Subcutaneous adipose tissue (tissue), 4 donors: ENCODE results near the gene NDST3. TPM values are rescaled to one million over a fixed set of nuclear protein-coding genes. Genes with fewer than 3 reads are reported as not detected.

Source experiments
- total RNA-seq, 4 donors: library from RNA; depleted of rRNA; stranded (reverse); fragments of >200 nt; gene quantifications; one replicate each; pipeline ENCODE4 v1.1.0, GENCODE V29; 2016
- TF ChIP-seq, protein P1 (sequence below): fragments of 450-650 bp; IDR thresholded peaks from one replicate; pipeline ENCODE4 v1.5.1; 2016; ENCODE audit warnings: low read depth, mild to moderate bottlenecking, control low read depth, antibody characterized with exemption, moderate library complexity

NDST3 gene
- not detected for total RNA-seq

DNA sequence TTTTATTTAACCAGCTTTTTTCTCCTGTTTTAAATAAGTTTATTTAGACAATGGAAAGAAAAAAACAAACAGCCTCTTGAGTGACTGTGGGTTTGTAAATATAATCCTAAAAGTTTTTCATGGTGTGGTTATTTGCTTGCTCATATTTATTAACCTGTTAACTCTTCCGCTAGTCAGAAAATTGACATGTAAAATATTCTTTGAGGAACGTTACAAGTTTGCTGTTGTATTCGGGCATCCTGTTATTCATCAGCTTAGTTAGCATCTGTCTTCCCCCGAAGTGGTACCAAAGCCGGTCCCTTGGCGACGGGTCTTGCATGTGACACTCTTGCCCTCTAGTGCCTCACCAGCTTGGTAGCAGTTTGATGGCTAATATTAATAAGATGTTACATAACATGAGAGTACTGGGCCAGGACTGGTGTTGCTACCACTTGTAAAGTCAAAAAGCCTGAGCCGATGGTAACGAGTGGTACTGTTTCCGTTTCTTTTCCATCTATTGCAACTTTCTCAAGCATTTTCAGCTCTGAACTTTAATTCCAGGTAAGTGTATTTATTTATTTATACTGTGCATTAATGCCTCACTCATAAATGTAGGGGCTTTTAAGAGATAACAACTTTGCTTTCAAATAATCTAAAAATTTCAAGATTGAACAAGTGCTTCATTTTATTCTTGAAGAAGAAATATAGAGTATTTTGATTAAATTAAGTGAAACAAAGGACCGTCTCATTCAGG is at the start of gene NDST3:
NDST3 (plus strand) TSS at position 434 of the 733 bp plus-strand sequence. CDS start 19,425 bp downstream, outside the sequence.
- TF ChIP-seq, protein P1, sequence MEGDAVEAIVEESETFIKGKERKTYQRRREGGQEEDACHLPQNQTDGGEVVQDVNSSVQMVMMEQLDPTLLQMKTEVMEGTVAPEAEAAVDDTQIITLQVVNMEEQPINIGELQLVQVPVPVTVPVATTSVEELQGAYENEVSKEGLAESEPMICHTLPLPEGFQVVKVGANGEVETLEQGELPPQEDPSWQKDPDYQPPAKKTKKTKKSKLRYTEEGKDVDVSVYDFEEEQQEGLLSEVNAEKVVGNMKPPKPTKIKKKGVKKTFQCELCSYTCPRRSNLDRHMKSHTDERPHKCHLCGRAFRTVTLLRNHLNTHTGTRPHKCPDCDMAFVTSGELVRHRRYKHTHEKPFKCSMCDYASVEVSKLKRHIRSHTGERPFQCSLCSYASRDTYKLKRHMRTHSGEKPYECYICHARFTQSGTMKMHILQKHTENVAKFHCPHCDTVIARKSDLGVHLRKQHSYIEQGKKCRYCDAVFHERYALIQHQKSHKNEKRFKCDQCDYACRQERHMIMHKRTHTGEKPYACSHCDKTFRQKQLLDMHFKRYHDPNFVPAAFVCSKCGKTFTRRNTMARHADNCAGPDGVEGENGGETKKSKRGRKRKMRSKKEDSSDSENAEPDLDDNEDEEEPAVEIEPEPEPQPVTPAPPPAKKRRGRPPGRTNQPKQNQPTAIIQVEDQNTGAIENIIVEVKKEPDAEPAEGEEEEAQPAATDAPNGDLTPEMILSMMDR = no peak

DNA sequence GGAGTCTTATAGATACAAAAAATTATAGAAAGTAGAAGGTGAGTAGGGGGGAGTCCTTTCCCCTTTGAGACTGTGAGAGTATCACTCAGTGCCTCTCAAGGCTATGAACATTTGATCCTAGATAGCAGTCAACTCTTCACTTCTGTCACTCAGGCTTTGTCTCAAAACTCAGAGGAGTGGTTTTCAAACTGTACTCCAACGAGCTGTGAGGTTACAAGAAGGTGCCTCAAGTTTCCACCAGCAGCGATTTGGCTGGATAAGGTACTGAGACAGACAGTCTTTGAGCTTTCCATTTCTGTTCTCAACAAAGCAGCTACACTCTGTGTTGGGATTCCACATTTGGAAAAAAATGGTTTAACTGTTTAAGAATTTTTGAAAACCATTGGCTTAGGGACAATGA is 48.0 kb upstream of the NDST3 start:
- TF ChIP-seq, protein P1 = no peak

DNA sequence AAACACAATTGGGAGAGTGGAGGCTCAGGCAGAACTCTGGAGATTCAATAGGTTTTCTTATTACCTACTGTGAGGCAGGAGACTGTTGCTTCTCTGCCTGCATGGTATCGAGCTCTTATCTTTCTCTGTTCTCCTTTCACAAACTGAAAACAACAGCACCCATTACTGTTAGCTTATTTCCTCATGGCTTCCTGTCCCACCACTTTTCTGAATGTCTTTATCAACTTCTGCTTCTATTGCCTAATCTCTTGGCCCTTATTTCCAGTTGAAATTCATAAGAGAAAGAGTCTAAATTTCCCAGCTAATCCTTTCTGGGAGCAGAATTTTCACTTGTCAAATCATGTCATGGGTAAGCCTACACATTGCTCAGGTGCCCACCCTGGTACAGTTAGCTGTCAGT is 46.8 kb upstream of the NDST3 start:
- TF ChIP-seq, protein P1 = no peak

DNA sequence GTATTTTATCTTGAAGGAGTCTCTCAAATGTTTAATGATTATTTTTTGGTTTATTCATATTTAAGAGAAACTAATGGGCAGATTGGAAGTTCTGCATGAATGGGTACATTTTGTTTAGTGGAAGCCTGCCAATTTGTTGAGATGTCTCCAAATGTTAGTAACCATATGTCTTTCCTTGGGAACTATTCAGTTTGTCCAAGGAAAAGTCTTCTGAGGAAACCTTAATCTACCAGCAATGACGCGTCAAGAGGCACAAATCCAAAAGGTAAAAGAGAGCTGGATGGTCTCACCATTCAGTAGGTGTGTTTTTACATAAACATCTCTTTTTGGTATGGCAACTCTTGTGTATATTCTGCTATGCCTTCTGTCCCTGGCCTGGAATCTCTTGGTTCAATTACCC is 37.4 kb upstream of the NDST3 start:
- TF ChIP-seq, protein P1 = no peak

DNA sequence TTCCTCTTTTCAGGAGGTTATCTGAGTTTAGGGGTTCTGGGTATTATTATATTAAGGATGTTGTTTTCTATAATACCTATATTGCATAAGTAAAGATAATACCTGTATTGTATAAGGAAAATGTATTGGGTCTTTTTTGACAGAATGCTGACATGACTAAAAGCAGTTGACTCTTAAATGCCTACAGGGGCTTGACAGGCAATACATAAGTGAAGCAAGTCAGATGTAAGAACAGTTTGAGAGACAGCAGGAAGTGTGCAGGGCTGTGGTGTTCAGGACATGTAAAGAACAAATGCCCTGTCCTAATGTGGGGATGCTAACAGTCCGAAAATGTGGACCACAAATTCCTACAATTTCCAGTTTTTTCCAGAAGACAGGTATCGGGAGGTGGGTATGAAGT is 30.2 kb upstream of the NDST3 start:
- TF ChIP-seq, protein P1 = no peak

DNA sequence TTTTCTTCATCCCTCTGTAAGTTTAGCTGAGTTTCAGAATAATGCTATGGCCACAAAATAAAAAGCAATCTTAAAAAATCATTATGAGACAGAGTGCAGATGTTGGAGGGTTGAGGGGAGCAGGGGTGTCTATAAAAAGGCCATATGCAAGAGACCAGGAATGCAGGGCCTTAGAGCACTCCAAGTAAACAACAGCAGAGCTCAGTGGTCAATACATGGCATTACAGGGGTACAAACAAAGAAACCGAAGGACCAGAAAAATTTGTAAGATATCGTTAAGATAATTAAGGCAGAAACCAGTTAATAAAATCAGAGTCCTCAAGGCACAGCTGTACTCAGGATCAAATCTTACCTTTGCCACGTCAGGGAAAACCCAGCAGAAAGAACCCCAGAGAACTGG is 28.4 kb upstream of the NDST3 start:
- TF ChIP-seq, protein P1 = no peak

DNA sequence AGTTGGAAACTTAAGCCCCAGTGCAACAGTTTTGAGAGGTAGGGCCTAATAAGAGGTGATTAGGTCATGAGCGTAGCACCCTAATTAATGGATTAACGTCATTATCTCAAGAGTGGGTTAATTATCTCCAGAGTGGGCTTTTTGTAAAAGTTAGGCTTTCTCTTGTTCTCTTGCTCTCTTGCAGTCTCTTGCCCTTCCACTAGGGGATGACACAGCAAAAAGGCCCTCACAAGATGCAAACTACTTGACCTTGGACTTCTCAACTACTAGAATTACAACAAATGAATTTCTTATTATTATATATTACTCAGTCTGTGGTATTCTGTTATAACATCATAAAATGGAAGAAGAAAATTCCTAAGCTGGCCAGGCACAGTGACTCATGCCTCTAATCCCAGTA is 22.1 kb upstream of the NDST3 start:
- TF ChIP-seq, protein P1 = no peak
